Measurements from ENCODE around the gene CLN6. TPM values are rescaled to one million over a fixed set of nuclear protein-coding genes. Genes with fewer than 3 reads are reported as not detected.

CLN6 gene
- total and polyA plus RNA-seq, 2 of the 4 experiments (the other 2 are of a cell fraction) = 6.5 to 31.9 TPM

DNA sequence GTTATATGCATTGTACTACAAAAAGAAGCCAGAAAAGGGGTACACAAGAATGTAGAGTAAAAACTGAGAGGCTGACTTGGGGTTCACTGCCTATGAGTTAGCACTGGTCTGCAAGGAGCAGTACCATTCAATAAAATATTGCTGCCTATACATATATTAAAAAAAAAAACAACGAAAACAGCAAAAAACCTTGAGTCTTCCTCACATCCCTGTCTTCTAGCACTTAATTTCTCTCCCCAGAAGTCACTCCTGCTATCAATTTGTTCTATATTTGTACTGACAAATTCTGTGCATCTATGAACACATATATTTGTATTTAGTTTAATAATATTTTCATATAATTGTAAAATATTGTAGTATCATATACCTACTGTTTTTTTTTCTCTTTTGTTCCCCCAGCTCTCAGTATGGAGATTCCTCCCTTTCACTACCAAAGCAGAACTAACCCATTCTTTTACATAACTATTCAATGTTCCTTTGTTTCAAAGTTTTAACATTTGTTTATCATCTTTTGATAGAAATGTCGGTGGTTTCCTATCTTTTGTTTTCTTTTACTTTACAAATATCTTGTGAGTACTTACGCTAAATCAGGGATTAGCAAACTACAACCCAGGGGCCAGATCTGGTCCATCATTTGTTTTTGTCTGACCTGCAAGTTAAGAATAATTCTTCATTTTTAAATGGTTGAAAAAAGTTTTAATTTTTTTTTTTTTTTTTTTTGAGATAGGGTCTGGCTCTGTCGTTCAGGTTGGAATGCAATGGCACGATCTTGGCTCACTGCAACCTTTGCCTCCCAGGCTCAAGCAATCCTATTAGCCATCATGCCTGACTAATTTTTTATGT, 33.2 kb upstream of the CLN6 start:
- Histone ChIP-seq H3K36me3 (ENCODE audit: control insufficient read depth, insufficient read depth, low read length) (no peaks in the 10 kb centered on the region), H2AFZ (replicated peaks; ENCODE audit: low read length, poor library complexity) (no peak overlapping the region), H3K56ac (ENCODE audit: extremely low read depth, insufficient read depth, low read length) (no peak overlapping the region), H2BK15ac (ENCODE audit: low read depth, low read length) (no peak overlapping the region), H4K5ac (ENCODE audit: low read depth, low read length) (no peak overlapping the region), H3K14ac (replicated peaks; ENCODE audit: low read depth, low read length) (no peak overlapping the region), H3K4ac (ENCODE audit: low read depth, low read length) (no peak overlapping the region), H3K9me1 (ENCODE audit: insufficient read depth, low read length) (no peaks in the 10 kb centered on the region), H4K20me1 (ENCODE audit: insufficient read depth, low read length) (no peaks in the 10 kb centered on the region), H2BK120ac (ENCODE audit: low read depth, low read length) (no peak overlapping the region), H3K18ac (ENCODE audit: low read depth, low read length) (no peak overlapping the region), H3K23ac (ENCODE audit: low read depth, low read length) (no peak overlapping the region), H3K27me3 (ENCODE audit: control insufficient read depth, insufficient read depth, low read length) (0 out of 2 replicates have a peak, but pooled peaks cover 1% of the 10 kb centered on the region), H3K4me3 (ENCODE audit: insufficient read depth, low read depth, low read length) (no peak overlapping the region), H3K27ac (ENCODE audit: insufficient read depth, low read length) (no peak overlapping the region), H3K9me3 (ENCODE audit: control insufficient read depth, insufficient read depth, low read length) (no peaks in the 10 kb centered on the region), H4K8ac (ENCODE audit: low read depth in 2 of 2, low read length in 2 of 2) (no peak overlapping the region), H3K79me1 (ENCODE audit: low read depth in 1 of 2, low read length in 2 of 2) (no peaks in the 10 kb centered on the region), H4K91ac (ENCODE audit: insufficient read depth, low read depth, low read length) (no peak overlapping the region), H3K9ac (ENCODE audit: low read depth, low read length) (no peak overlapping the region), H2BK5ac (ENCODE audit: low read depth, low read length, poor library complexity, severe bottlenecking) (no peak overlapping the region), H2AK5ac (ENCODE audit: low read depth, low read length) (no peak overlapping the region), H2AK9ac (replicated peaks; ENCODE audit: low read depth, low read length, poor library complexity) (no peak overlapping the region), H3K4me1 (ENCODE audit: control insufficient read depth, insufficient read depth, low read length) (no peaks in the 10 kb centered on the region), H3K4me2 (ENCODE audit: low read depth, low read length) (no peak overlapping the region), H2BK20ac (ENCODE audit: low read depth, low read length) (no peak overlapping the region)
- no peak for DNase-seq
- intact Hi-C loops (cut with micrococcal nuclease) (no loop called here), in situ Hi-C loops (cut with MboI; ENCODE audit: low sequenced_read_pairs) (no loop called here), dilution Hi-C loops (cut with HindIII; ENCODE audit: low sequenced_read_pairs, unreplicated experiment) (no loop called here)
- TF ChIP-seq RAD21 (IDR thresholded peaks at IDR 0.05; ENCODE audit: low read length) (no peak), SMC3 (IDR thresholded peaks at IDR 0.05; ENCODE audit: low read depth, low read length) (no peak), USF2 (IDR thresholded peaks at IDR 0.05; ENCODE audit: low read depth, low read length) (no peak), MAFK (IDR thresholded peaks at IDR 0.05; ENCODE audit: low read depth, low read length) (no peak), RCOR1 (IDR thresholded peaks at IDR 0.05; ENCODE audit: insufficient replicate concordance, low read length) (no peak), NFE2L2 (IDR thresholded peaks at IDR 0.05; ENCODE audit: low read depth, low read length) (no peak), RFX5 (IDR thresholded peaks at IDR 0.05; ENCODE audit: low read depth, low read length) (no peak), CHD1 (IDR thresholded peaks at IDR 0.05; ENCODE audit: low read depth, low read length) (no peak), MAZ (IDR thresholded peaks at IDR 0.05; ENCODE audit: borderline replicate concordance, low read depth, low read length) (no peak), FOS (IDR thresholded peaks at IDR 0.05; ENCODE audit: low read depth, low read length) (no peak), CEBPB (IDR thresholded peaks at IDR 0.05; ENCODE audit: low read depth, low read length) (no peak), POLR2A (IDR thresholded peaks at IDR 0.05; ENCODE audit: low read depth, low read length) (no peak), BHLHE40 (IDR thresholded peaks at IDR 0.05; ENCODE audit: low read depth, low read length) (no peak), MXI1 (IDR thresholded peaks at IDR 0.05; ENCODE audit: borderline replicate concordance, low read depth, low read length) (no peak)
- TF ChIP-seq, protein P1, sequence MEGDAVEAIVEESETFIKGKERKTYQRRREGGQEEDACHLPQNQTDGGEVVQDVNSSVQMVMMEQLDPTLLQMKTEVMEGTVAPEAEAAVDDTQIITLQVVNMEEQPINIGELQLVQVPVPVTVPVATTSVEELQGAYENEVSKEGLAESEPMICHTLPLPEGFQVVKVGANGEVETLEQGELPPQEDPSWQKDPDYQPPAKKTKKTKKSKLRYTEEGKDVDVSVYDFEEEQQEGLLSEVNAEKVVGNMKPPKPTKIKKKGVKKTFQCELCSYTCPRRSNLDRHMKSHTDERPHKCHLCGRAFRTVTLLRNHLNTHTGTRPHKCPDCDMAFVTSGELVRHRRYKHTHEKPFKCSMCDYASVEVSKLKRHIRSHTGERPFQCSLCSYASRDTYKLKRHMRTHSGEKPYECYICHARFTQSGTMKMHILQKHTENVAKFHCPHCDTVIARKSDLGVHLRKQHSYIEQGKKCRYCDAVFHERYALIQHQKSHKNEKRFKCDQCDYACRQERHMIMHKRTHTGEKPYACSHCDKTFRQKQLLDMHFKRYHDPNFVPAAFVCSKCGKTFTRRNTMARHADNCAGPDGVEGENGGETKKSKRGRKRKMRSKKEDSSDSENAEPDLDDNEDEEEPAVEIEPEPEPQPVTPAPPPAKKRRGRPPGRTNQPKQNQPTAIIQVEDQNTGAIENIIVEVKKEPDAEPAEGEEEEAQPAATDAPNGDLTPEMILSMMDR (conservative IDR thresholded peaks at IDR 0.05; ENCODE audit: low read depth, low read length) = no peak
- TF ChIP-seq, protein P2, sequence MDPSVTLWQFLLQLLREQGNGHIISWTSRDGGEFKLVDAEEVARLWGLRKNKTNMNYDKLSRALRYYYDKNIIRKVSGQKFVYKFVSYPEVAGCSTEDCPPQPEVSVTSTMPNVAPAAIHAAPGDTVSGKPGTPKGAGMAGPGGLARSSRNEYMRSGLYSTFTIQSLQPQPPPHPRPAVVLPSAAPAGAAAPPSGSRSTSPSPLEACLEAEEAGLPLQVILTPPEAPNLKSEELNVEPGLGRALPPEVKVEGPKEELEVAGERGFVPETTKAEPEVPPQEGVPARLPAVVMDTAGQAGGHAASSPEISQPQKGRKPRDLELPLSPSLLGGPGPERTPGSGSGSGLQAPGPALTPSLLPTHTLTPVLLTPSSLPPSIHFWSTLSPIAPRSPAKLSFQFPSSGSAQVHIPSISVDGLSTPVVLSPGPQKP (IDR thresholded peaks at IDR 0.05; ENCODE audit: borderline replicate concordance, low read depth, low read length) = no peak
- no peak for ATAC-seq (ENCODE audit: low read depth)
- ChIA-PET POLR2A (ENCODE audit: unreplicated experiment) (no interaction called here), CTCF (no interaction called here)
- WGBS, 2 experiments (ENCODE audit: extremely low coverage in 2 of 2, insufficient read length in 1 of 2) = no CpG with 5 or more reads among the region's 5 CpGs
- BruUV-seq (replicated peaks) = no TSS peak
